Kidney (tissue), 14 donors: Measurements from ENCODE around the gene SIGMAR1. TPM values are rescaled to one million over a fixed set of nuclear protein-coding genes. Genes with fewer than 3 reads are reported as not detected.

Experiments used
- DNase-seq, 5 donors: peaks; one replicate each; pipeline ENCODE4 v3.0.0-alpha.2; 2013 to 2020
- FAIRE-seq: peaks from 2 replicates; lab custom pipeline; 2012; peaks lifted over from hg19 to GRCh38; lab: Jason Lieb, UNC
- H3K27ac ChIP-seq, 2 donors: one replicate each; pipeline ENCODE4 v1.7.0; 2013; ENCODE audit warnings: low read depth in 2 of 2, low read length in 2 of 2, inconsistent platforms in 1 of 2
- H3K27me3 ChIP-seq: one replicate; pipeline ENCODE4 v1.7.1; 2013; ENCODE audit warnings: low read length, inconsistent platforms; ENCODE audit not compliant: control insufficient read depth, insufficient read depth
- H3K36me3 ChIP-seq, 3 donors: one replicate each; pipeline versions ENCODE4 v1.7.0 to v1.7.1; 2013; ENCODE audit warnings: low read length in 3 of 3, control low read depth in 1 of 3, inconsistent platforms in 1 of 3; ENCODE audit not compliant: insufficient read depth in 3 of 3, control insufficient read depth in 2 of 3
- H3K4me1 ChIP-seq, 3 donors: one replicate each; pipeline versions ENCODE4 v1.7.0 to v1.7.1; 2013; ENCODE audit warnings: low read length in 3 of 3, inconsistent platforms in 1 of 3, low read depth in 1 of 3; ENCODE audit not compliant: control insufficient read depth in 2 of 3, insufficient read depth in 2 of 3
- H3K4me3 ChIP-seq, 3 donors: one replicate each; pipeline versions ENCODE4 v1.7.0 to v1.8.1; 2013; ENCODE audit warnings: low read length in 3 of 3, control low read depth in 1 of 3, inconsistent platforms in 1 of 3
- H3K9ac ChIP-seq, 3 donors: one replicate each; pipeline versions ENCODE4 v1.7.0 to v1.7.1; 2013; ENCODE audit warnings: low read length in 3 of 3, control low read depth in 1 of 3, inconsistent platforms in 1 of 3
- H3K9me3 ChIP-seq, 3 donors: one replicate each; pipeline versions ENCODE4 v1.7.0 to v1.7.1; 2013; ENCODE audit warnings: low read length in 3 of 3, control low read depth in 1 of 3, inconsistent platforms in 1 of 3; ENCODE audit not compliant: control insufficient read depth in 2 of 3, insufficient read depth in 1 of 3
- CTCF ChIP-seq: IDR thresholded peaks from 3 replicates; pipeline ENCODE4 v1.5.1; 2012; ENCODE audit warnings: mild to moderate bottlenecking, moderate library complexity, borderline replicate concordance; ENCODE audit not compliant: insufficient read depth; ENCODE audit errors: extremely low read depth
- intact Hi-C: fragments of 100-400 bp; cut with DNase I; formaldehyde crosslinking; loops from one replicate; pipeline ENCODE4 v1.11.1; 2022
- polyA plus RNA-seq: library from polyadenylated mRNA; stranded (reverse); fragments of 350-450 nt; fragmentation: Illumina TruSeq; extraction: RNeasy Lipid Tissue Mini Kit (QIAGEN cat#74804); gene quantifications from one replicate; pipeline ENCODE4 v1.2.3, GENCODE V29; 2014; ENCODE audit warnings: low read depth, low replicate concordance; ENCODE audit not compliant: insufficient read depth
- total RNA-seq: library from RNA; stranded (reverse); fragmentation: NEBNext Ultra II Directional; extraction: Animal tissue kit (Norgen Biotek cat#: 25700); gene quantifications from one replicate; pipeline ENCODE4 v1.2.1, GENCODE V29; 2021
- donor health status: control.
- donor health status: control.
- donor health status: control.
- donor health status: control.
- donor health status: control.
- donor health status: DM: yes; HTN: yes; CAD: no.
- donor health status: Normal renal cell carcinoma (clear cell type).

SIGMAR1 gene
- total and polyA plus RNA-seq, 2 donors from 2014 or later, result 40.6 to 43.3 TPM

DNA sequence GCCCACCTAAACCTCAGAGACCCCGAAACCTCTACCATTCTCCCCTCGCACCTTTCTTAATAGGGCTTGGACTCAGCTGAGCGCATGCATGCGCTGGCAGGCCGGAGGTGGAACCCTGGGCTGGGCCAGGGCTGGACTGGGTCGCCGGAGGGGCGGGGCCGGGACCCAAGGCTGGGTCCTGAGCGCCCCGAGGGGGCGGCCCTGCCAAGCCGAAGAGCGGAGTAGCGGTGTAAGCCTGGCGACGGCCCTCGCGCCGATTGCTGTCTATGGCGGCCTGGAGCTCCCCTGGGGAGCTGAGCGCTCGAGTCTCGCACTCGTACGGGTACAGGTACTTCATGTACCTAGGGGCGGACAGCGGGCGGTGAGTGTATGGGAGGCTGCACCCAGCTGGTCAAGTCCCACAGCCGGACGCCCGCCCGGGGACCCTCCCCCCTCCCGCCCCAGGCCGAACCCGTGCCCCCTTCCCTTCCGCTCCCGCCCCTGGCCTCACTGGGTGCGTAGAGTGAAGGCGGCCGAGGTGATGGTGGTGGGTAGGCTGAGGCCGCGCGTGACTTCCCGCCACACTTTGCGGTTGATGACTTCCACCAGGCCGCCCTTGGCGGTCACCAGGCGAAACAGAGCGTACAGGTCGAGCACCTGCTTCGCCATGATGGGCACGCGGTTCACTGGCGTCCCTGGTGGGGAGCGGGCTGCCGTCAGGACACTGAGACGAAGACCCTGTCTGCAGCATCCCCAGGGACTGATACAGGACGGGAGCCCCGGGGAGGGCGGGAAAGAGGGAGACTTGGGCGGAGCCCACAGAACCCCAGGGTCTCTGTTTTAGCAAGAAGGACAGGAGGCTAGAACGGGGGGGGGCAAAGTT is 14.0 kb downstream of the SIGMAR1 start:
- Histone ChIP-seq H3K27me3 (peaks cover 34% of the 10 kb centered on the region), H3K36me3 (no peaks in the 10 kb centered on the region), H3K4me3 (no peak overlapping the region)

GRCh38 chr9:34620061-34620994 is 17.3 kb downstream of the SIGMAR1 start, which contains the start of gene DCTN3:
Gene DCTN3, minus strand, starts transcription at chr9:34620495. Its CDS starts 31 bp downstream, at chr9:34620464.
- Histone ChIP-seq H3K9ac (peak within 1 kb of the TSS; percentile 54 to 89 (median 79)), H3K27ac (no peak within 1 kb of the TSS), H3K4me1 (peaks cover 3 to 9% (median 4%) of the 10 kb centered on the region in 3 donors), H3K36me3 (peaks cover 4 to 24% (median 23%) of the 10 kb centered on the region in 3 donors), H3K9me3 (no peaks in the 10 kb centered on the region), H3K4me3 (peak within 1 kb of the TSS; percentile 76 to 97 (median 80)), H3K27me3 (peaks cover 12% of the 10 kb centered on the region)
- TF ChIP-seq CTCF, result no peak
- intact Hi-C loops, result no loop called here
- FAIRE-seq (peak; percentile 44), DNase-seq (peak; percentile 95 to 98 (median 97))

More for the DNA sequence above, 14.0 kb downstream of the SIGMAR1 start:
- TF ChIP-seq CTCF, result no peak
- Histone ChIP-seq H3K9ac (no peak overlapping the region), H3K4me1 (peaks cover 3 to 15% (median 4%) of the 10 kb centered on the region in 3 donors), H3K27ac (no peak overlapping the region), H3K9me3 (no peaks in the 10 kb centered on the region)
- peak in 2 of 5 donors; percentile 42 to 69 for DNase-seq
- intact Hi-C loops, result no loop called here
- FAIRE-seq, result no peak

GRCh38 chr9:34615132-34615531 is 22.5 kb downstream of the SIGMAR1 start:
- Histone ChIP-seq H3K4me1 (peaks cover 3 to 18% (median 15%) of the 10 kb centered on the region in 3 donors), H3K27ac (no peak overlapping the region), H3K9me3 (no peaks in the 10 kb centered on the region), H3K9ac (no peak overlapping the region), H3K36me3 (peaks cover 4 to 30% (median 29%) of the 10 kb centered on the region in 3 donors), H3K27me3 (no peaks in the 10 kb centered on the region), H3K4me3 (no peak overlapping the region)
- DNase-seq (no peak), FAIRE-seq (no peak)
- intact Hi-C loops, result no loop called here
- no peak for TF ChIP-seq CTCF
